HepG2 (cell line): Measurements from ENCODE around the gene PIP5K1C. TPM values are rescaled to one million over a fixed set of nuclear protein-coding genes. Genes with fewer than 3 reads are reported as not detected.

ENCODE experiments used
- ATAC-seq: fragments of 200-7000 bp; cut with Tn5 transposase; 3 replicates; pipeline ENCODE4 v1.9.1; 2020; ENCODE audit warnings: mild to moderate bottlenecking, moderate library complexity
- BruUV-seq: library from RNA; stranded (reverse); fragments of 400-500 nt; replicated peaks from 2 replicates; lab custom pipeline; 2021; lab: Mats Ljungman, UMichigan
- CTCF ChIA-PET: fragments of 300-600 bp; formaldehyde crosslinking; extraction: SDS; loops from one replicate; lab custom pipeline; 2021; ENCODE audit warnings: low total read pairs, inconsistent platforms, low intra/inter-chr PET ratio; lab: Yijun Ruan, JAX
- POLR2A ChIA-PET: fragments of 350-600 bp; sonication (Branson Sonifier 250); formaldehyde crosslinking; loops from one replicate; lab custom pipeline; 2020; ENCODE audit warnings: antibody characterized with exemption, inconsistent platforms; lab: Yijun Ruan, JAX
- DNase-seq: peaks from one replicate; pipeline ENCODE4 v3.0.0-alpha.2; 2015; ENCODE audit warnings: low spot score
- FAIRE-seq: peaks from 3 replicates; lab custom pipeline; 2011; peaks lifted over from hg19 to GRCh38; lab: Jason Lieb, UNC
- H2AFZ ChIP-seq: one replicate; pipeline ENCODE4 v1.6.1; 2011; ENCODE audit warnings: low read length, inconsistent platforms
- H3K27ac ChIP-seq: fragments of 300-600 bp; 3 replicates; pipeline ENCODE4 v1.8.0; 2011; ENCODE audit warnings: mixed run types, mild to moderate bottlenecking, mixed read lengths, low read length, inconsistent platforms; ENCODE audit not compliant: insufficient read depth; ENCODE audit errors: extremely low read length
- H3K27me3 ChIP-seq, 2 experiments: fragments of 200-600 bp in 1 of 2; 2 replicates in 1 of 2; 3 replicates in 1 of 2; pipeline versions ENCODE4 v1.6.0 to v1.8.0; 2011; ENCODE audit warnings: low read length in 2 of 2, mild to moderate bottlenecking in 2 of 2, moderate library complexity in 2 of 2, inconsistent platforms in 1 of 2; ENCODE audit not compliant: insufficient read depth in 2 of 2, control insufficient read depth in 1 of 2
- H3K36me3 ChIP-seq, 2 experiments: fragments of 200-600 bp in 1 of 2; replicated peaks in 1 of 2; 2 replicates in 1 of 2; 3 replicates in 1 of 2; pipeline versions ENCODE4 v1.5.1 to v1.8.0; 2011; ENCODE audit warnings: low read length in 2 of 2, inconsistent platforms in 1 of 2; ENCODE audit not compliant: insufficient read depth in 2 of 2, control insufficient read depth in 1 of 2
- H3K4me1 ChIP-seq: 2 replicates; pipeline ENCODE4 v1.5.1; 2012; ENCODE audit warnings: low read length, inconsistent platforms; ENCODE audit not compliant: insufficient read depth
- H3K4me2 ChIP-seq: 2 replicates; pipeline ENCODE4 v1.6.0; 2011; ENCODE audit warnings: low read depth, low read length, inconsistent platforms
- H3K4me3 ChIP-seq, 3 experiments: fragments of 200-600 bp in 1 of 3; sonication (generic), shearing (Covaris generic) in 1 of 3; replicated peaks in 1 of 3; 2 replicates each; pipeline ENCODE4 v1.5.1; 2011 to 2016; ENCODE audit warnings: low read length in 3 of 3, inconsistent platforms in 2 of 3, low read depth in 2 of 3, mild to moderate bottlenecking in 2 of 3, control low read depth in 1 of 3, mixed read lengths in 1 of 3; ENCODE audit not compliant: insufficient read depth in 1 of 3
- H3K79me2 ChIP-seq: one replicate; pipeline ENCODE4 v1.6.1; 2011; ENCODE audit warnings: low read length, inconsistent platforms; ENCODE audit not compliant: insufficient read depth
- H3K9ac ChIP-seq: 2 replicates; pipeline ENCODE4 v1.6.0; 2011; ENCODE audit warnings: mild to moderate bottlenecking, low read depth, low read length, inconsistent platforms; ENCODE audit not compliant: insufficient read depth
- H3K9me3 ChIP-seq: 2 replicates; pipeline ENCODE4 v1.5.1; 2012; ENCODE audit warnings: mild to moderate bottlenecking, low read length
- H4K20me1 ChIP-seq: 2 replicates; pipeline ENCODE4 v1.6.0; 2011; ENCODE audit warnings: inconsistent platforms, mild to moderate bottlenecking, low read length, moderate library complexity; ENCODE audit not compliant: insufficient read depth
- ATF1 ChIP-seq: IDR thresholded peaks from 2 replicates; pipeline ENCODE4 v1.6.1; 2016; ENCODE audit warnings: mild to moderate bottlenecking, control low read depth
- ATF4 ChIP-seq, 2 experiments: fragments of 450-650 bp in 1 of 2; sonication (generic) in 1 of 2; formaldehyde crosslinking; IDR thresholded peaks; 2 replicates each; pipeline versions ENCODE4 v1.5.0 to v1.8.0; 2020 to 2022; ENCODE audit warnings: mild to moderate bottlenecking in 1 of 2, missing genetic modification reagents in 1 of 2
- ATF7-NPFF ChIP-seq: sonication (generic); formaldehyde crosslinking; IDR thresholded peaks from 2 replicates; pipeline ENCODE4 v1.8.1; 2023; ENCODE audit warnings: mild to moderate bottlenecking, low read depth, missing genetic modification reagents, moderate library complexity
- CBX5 ChIP-seq: sonication (generic); formaldehyde crosslinking; IDR thresholded peaks from 2 replicates; pipeline ENCODE4 v1.4.0; 2020; ENCODE audit warnings: missing genetic modification reagents, borderline replicate concordance
- ESRRA ChIP-seq: sonication (generic); formaldehyde crosslinking; IDR thresholded peaks from 2 replicates; pipeline ENCODE4 v1.5.1; 2020; ENCODE audit warnings: mild to moderate bottlenecking, low read depth, missing genetic modification reagents
- FOXK1 ChIP-seq: sonication (generic); formaldehyde crosslinking; IDR thresholded peaks from 2 replicates; pipeline ENCODE4 v1.4.0; 2020; ENCODE audit warnings: low read depth, missing genetic modification reagents, borderline replicate concordance
- FUBP1 ChIP-seq: sonication (generic); formaldehyde crosslinking; IDR thresholded peaks from 2 replicates; pipeline ENCODE4 v1.5.1; 2020; ENCODE audit warnings: missing genetic modification reagents, mild to moderate bottlenecking, borderline replicate concordance
- GZF1 ChIP-seq: sonication (generic); formaldehyde crosslinking; IDR thresholded peaks from 2 replicates; pipeline ENCODE4 v1.5.1; 2020; ENCODE audit warnings: mild to moderate bottlenecking, missing genetic modification reagents
- HNF1B ChIP-seq: sonication (generic); formaldehyde crosslinking; IDR thresholded peaks from 2 replicates; pipeline ENCODE4 v1.5.1; 2020; ENCODE audit warnings: mild to moderate bottlenecking, moderate library complexity, missing genetic modification reagents
- NAIF1 ChIP-seq: sonication (generic); formaldehyde crosslinking; IDR thresholded peaks from 2 replicates; pipeline ENCODE4 v1.5.0; 2020; ENCODE audit warnings: mild to moderate bottlenecking, missing genetic modification reagents, borderline replicate concordance
- PHF20 ChIP-seq: sonication (generic); formaldehyde crosslinking; IDR thresholded peaks from 2 replicates; pipeline ENCODE4 v1.5.0; 2020; ENCODE audit warnings: mild to moderate bottlenecking, missing genetic modification reagents
- PRDM4 ChIP-seq: sonication (generic); formaldehyde crosslinking; IDR thresholded peaks from 2 replicates; pipeline ENCODE4 v1.9.0; 2021; ENCODE audit warnings: missing genetic modification reagents, borderline replicate concordance
- RXRB ChIP-seq: IDR thresholded peaks from 2 replicates; pipeline ENCODE4 v1.6.1; 2016; ENCODE audit warnings: borderline replicate concordance, missing genetic modification reagents, missing compliant biosample characterization
- SIX1 ChIP-seq: sonication (generic); formaldehyde crosslinking; IDR thresholded peaks from 2 replicates; pipeline ENCODE4 v1.4.0; 2020; ENCODE audit warnings: missing genetic modification reagents, borderline replicate concordance
- ZFP41 ChIP-seq: sonication (generic); formaldehyde crosslinking; IDR thresholded peaks from 2 replicates; pipeline ENCODE4 v1.4.0; 2020; ENCODE audit warnings: mild to moderate bottlenecking, missing genetic modification reagents, borderline replicate concordance
- ZNF460 ChIP-seq: sonication (generic); formaldehyde crosslinking; IDR thresholded peaks from 2 replicates; pipeline ENCODE4 v1.5.1; 2020; ENCODE audit warnings: missing genetic modification reagents, mild to moderate bottlenecking, borderline replicate concordance
- ZNF567 ChIP-seq: sonication (generic); formaldehyde crosslinking; IDR thresholded peaks from 2 replicates; pipeline ENCODE4 v1.8.1; 2023; ENCODE audit warnings: mild to moderate bottlenecking, missing genetic modification reagents, borderline replicate concordance
- ZNF747 ChIP-seq: sonication (generic); formaldehyde crosslinking; IDR thresholded peaks from 2 replicates; pipeline ENCODE4 v1.8.1; 2023; ENCODE audit warnings: missing genetic modification reagents, mild to moderate bottlenecking, borderline replicate concordance
- ZNF768 ChIP-seq: sonication (generic); formaldehyde crosslinking; IDR thresholded peaks from 2 replicates; pipeline ENCODE4 v1.4.0; 2020; ENCODE audit warnings: missing genetic modification reagents
- WGBS: methylation state at CpG from one replicate; pipeline ENCODE4 v1.1.6; 2017; ENCODE audit warnings: low lambda C conversion rate; 5-methylcytosine and 5-hydroxymethylcytosine counted together
- in situ Hi-C: cut with HindIII; loops from 2 replicates; pipeline ENCODE4 v1.10.0; 2017; ENCODE audit warnings: low pct_unique_long_range_greater_than_20kb; ENCODE audit not compliant: extremely low pct_ligation_motif_present
- intact Hi-C: fragments of 100-400 bp; cut with micrococcal nuclease; formaldehyde crosslinking; loops from one replicate; pipeline ENCODE4 v1.10.0; 2022; ENCODE audit not compliant: unreplicated experiment
- polyA plus RNA-seq, 8 experiments: library from polyadenylated mRNA; depleted of rRNA in 3 of 8; stranded (reverse) in 7 of 8; unstranded in 1 of 8; fragments of >200 nt; fragmentation: Illumina TruSeq in 4 of 8; extraction: Trizol in 4 of 8; gene quantifications; 2 replicates each; pipeline versions ENCODE4 v1.2.1 to v1.2.3, GENCODE V29; 2011 to 2016; ENCODE audit warnings: low read depth in 4 of 8, missing spikeins in 1 of 8, mixed read lengths in 1 of 8; ENCODE audit not compliant: insufficient read depth in 1 of 8
- total RNA-seq, 5 experiments: library from RNA; depleted of rRNA; stranded (reverse); fragments of >200 nt; fragmentation: Illumina TruSeq; extraction: Trizol; gene quantifications; 2 replicates each; pipeline ENCODE4 v1.2.3, GENCODE V29; 2016; ENCODE audit warnings: low read depth in 1 of 5

PIP5K1C gene
- total and polyA plus RNA-seq, 2 of the 13 experiments (the other 11 are each of a cell fraction or from before 2014, with no cell fraction given) = 3.6 to 4.3 TPM

- Histone ChIP-seq H2AFZ (no peak overlapping the region), H4K20me1 (no peaks in the 10 kb centered on the region), H3K9me3 (no peaks in the 10 kb centered on the region), H3K9ac (no peak overlapping the region), H3K27me3 (no peaks in the 10 kb centered on the region), H3K79me2 (no peaks in the 10 kb centered on the region), H3K4me1 (no peaks in the 10 kb centered on the region), H3K4me3 (no peak overlapping the region), H3K36me3 (peaks cover 3% of the 10 kb centered on the region in 2 experiments; a peak in 2 of 5 replicates), H3K4me2 (no peak overlapping the region), H3K27ac (no peak overlapping the region)
- 97% methylated on average over 17 of the region's 17 CpGs for WGBS
- TF ChIP-seq ZNF460 (CRISPR knock-in tag) = no peak
- no peak for TF ChIP-seq ZNF567 (CRISPR knock-in tag)
- TF ChIP-seq NAIF1 = no peak
- no peak for TF ChIP-seq FOXK1 (CRISPR knock-in tag)
- TF ChIP-seq ZNF768 (CRISPR knock-in tag) = no peak
- no peak for TF ChIP-seq ESRRA (CRISPR knock-in tag)
- no peak for TF ChIP-seq ATF4 (CRISPR knock-in tag; IDR thresholded peaks at IDR 0.05)
- no peak for TF ChIP-seq ZFP41 (CRISPR knock-in tag)
- TF ChIP-seq PRDM4 = no peak
- no peak for TF ChIP-seq SIX1 (CRISPR knock-in tag)
- no peak for TF ChIP-seq HNF1B (CRISPR knock-in tag)
- TF ChIP-seq ZNF747 (CRISPR knock-in tag) = no peak
- TF ChIP-seq PHF20 (CRISPR knock-in tag) = no peak
- no peak for TF ChIP-seq RXRB (CRISPR knock-in tag)
- no peak for TF ChIP-seq FUBP1 (CRISPR knock-in tag)
- no peak for TF ChIP-seq ATF1 (CRISPR knock-in tag)
- no peak for TF ChIP-seq GZF1
- TF ChIP-seq CBX5 = no peak
- no peak for TF ChIP-seq ATF7-NPFF (CRISPR knock-in tag)
- in situ Hi-C loops (no loop called here), intact Hi-C loops (no loop called here)
- no peak for DNase-seq
- no peak for FAIRE-seq
- no peak for ATAC-seq
- POLR2A ChIA-PET = no interaction called here
- CTCF ChIA-PET = no interaction called here
- no TSS peak for BruUV-seq
Observed at GRCh38 chr19:3642296-3642695, 58.0 kb downstream of the PIP5K1C start.
